Activated T-cell treated with anti-CD3 and anti-CD28 coated beads for 1 hour (primary cell): Measurements from ENCODE around the gene PRKCH.
"Not testable (repeated sequence)": the region's sequence is repeated elsewhere in the genome, so short reads cannot be mapped to it uniquely, and the experiment has no call there.

ENCODE experiments used
- DNase-seq: peaks from one replicate; pipeline ENCODE4 v3.0.0-alpha.2; 2020; ENCODE audit warnings: low read depth

The PRKCH gene

DNA sequence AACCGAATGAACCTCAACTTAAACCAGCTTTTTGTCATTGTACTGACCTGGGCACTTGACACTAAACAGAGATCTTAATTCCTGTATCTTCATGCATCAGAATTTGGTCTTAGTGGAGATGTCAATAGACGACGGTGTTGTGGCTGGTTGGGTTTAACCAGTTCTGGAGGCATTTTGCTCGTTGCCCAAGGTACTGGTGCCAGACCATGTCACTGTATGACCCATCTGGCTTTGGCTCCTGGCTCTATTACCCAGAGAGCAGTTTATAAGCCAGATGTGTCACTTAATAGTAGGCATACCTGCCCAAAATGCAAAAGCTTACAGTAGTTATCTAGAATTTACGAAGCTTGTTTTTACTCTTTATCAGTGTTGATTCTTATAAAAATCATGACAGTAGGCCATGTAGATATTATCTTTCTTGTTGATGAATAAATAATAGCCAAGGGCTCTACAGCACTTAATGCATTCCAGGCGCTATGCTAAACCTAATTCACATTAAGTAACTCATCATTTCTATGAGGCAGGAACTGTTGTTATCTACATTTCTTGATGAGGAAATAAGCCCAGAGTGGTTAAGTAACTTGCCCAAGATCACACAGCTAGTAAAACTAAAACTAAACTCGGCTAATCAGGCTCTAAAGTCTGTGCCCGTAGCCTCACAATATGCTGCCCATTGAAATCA, 194.2 kb downstream of the PRKCH start:
- DNase-seq = no peak

DNA sequence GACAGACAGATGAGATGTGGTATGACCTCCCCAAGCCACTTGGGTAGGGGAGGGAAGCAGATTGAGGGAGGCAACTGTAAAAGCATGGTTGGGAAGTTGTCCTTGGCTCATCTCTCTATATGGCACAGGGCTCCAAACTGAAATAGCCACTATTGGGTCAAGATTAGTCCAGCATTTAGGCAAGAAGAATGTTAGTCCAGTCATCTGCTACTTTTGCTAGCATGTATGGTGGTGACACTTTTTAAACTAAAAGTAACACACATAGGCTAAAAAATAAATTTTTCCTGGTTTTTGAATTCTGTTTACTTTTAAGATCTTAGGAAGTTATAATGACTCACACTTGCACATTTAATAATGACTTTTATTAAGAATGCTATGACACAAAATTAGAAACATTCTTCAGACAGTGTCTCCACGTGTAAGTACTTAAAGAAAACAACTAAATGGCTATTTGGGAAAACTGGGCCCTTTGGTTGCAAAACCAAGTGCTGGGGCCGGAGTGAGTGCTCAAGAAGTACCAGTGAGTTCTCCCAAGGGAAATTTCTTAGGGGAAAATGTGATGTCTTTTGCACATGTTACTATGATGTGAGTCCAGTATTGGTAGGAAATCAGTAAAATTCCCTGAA, 194.9 kb downstream of the PRKCH start:
- no peak for DNase-seq

DNA sequence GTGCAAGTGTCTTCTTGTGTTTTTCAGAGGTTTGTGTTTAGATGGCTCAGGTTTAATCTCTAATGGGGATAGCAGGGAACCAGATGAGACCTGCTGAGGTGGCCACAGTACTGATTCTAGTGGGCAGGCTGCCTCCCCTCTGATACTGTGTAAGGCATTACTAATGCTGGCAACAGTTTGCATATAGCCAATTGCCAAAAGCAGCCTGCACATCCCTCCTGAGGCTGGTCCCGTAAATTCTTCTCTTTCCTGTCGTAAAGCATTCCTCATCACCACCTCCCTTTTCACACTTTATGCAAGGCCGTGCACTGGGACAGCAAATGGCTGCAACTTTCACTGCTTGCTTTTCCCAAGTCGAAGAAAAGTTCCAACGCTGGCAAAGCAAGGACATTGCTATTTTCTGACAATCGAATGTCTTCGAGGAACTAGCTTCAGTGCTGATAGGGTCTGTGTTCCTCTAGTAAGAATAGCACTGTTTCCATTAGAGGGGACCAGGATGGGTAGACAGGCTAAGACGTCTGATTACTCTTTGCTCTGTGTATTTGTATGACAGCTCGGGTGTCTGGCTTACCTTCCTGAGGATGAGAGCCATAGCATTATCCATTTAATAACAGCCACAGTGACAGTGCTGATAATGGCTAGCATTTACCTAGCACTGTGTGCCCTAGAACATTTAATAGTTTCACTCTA, 195.7 kb downstream of the PRKCH start:
- DNase-seq = no peak

DNA sequence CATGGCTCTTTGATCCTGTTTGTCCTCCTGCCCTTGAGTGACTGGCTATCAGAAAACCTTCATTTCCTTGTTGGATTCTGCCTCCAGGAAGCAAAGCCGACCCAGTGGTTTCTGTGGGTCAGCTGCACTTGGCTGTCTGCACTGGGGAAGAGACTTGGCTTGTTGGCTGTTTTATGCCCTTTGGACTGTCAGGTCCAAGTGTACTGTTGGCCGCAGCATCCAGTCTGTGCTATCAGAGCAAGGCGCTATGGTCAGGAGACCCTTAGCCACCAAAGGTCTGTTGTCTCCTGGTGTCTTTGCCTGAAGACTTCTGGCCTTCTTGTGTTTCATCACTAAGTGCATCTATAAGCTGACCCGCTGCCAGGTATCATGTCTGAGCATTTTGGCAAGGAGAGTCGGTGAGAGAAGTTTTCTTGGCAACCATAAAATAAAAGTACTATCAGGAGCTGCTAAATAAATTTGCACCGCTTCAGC, 196.6 kb downstream of the PRKCH start:
- DNase-seq = no peak

DNA sequence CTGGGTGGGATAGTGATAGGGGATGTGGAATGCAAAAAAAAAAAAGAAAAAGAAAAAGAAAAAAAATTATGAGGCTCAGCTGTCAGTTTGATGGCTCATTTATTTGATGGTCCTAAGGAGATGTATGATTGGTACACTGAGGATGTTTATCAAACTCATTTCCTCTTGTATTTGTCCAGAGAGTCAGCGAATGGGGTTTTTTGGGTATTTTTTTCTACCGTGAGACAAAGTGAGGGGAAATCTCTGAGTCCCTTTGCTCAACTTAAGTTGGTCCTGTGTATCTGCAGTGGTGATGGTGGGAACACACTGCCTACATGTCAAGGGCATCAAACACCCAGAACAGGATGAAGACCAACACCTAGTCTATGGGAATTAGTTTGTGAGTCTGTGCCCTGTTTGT, 197.0 kb downstream of the PRKCH start:
- DNase-seq = no peak

DNA sequence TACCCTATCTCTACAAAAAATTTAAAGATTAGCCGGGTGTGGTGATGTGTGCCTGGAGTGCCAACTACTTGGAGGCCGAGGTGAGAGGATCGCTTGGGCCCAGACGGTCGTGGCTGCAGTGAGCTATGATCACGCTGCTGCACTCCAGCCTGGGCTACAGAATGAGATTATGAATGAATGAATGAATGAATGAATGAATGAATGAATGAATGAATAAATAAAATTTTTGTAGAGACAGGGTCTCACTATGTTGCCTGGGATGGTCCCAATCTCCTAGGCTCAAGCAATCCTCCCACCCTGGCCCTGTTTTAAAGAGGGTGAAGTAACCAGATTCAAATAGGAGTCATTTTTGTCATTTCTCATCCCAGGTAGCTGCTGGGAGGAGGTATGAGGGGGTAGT, 197.7 kb downstream of the PRKCH start:
- DNase-seq = no peak

DNA sequence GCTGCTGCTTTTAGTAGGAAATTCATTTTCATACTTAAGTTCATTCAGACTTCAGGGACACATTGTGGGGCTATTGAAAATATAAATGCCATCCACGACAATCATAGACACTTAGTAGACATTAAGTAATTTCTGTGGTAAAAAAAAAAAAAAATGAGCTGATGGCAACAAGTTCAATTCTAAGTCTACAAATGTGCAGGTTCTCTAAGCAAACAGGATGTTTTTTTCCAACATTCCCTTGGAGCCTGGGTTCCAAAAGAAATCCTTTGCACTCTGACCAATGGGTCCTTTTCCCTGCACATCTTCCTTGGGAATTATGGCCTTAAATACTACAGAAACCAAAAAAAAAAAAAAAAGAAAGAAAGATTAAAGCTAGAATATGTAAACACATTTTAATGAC, 198.4 kb downstream of the PRKCH start:
- DNase-seq = no peak

DNA sequence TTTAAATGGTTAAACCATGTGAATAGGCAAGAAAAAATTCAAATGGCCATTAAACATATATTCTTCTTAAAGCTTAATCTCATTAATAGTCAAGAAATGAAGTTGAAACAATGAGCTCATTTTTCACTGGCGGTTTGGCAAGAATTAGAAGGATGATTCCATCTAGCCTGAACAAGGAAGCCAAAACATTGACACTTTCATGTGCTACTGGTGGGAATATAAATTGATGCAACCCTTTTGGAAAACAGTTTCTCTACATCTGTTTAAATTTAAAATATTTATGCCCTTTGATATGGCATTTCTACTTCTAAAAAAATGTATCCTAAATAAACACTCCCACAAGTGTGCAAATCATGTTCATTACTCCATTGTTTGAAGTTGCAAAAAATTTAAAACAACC, 199.2 kb downstream of the PRKCH start:
- no peak for DNase-seq

DNA sequence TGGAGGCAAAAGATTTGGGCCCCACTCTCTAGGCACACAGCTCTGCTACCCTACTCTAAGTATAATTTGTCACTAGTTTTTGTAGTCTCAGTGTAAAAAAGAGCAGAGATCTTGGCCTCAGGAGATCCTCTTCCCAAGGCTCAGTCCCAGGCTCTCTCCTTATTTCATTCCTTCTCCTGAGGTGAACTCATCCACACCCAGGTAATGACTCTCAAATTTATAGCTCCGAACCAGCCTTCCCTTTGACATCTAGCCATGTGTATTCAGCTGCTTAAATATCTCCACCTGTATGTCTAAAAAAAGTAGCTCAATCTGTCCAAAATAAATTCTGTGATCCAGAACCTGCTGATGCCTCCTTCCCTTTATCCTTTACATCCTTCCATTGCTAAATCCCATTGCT, 200.4 kb downstream of the PRKCH start:
- DNase-seq = no peak

DNA sequence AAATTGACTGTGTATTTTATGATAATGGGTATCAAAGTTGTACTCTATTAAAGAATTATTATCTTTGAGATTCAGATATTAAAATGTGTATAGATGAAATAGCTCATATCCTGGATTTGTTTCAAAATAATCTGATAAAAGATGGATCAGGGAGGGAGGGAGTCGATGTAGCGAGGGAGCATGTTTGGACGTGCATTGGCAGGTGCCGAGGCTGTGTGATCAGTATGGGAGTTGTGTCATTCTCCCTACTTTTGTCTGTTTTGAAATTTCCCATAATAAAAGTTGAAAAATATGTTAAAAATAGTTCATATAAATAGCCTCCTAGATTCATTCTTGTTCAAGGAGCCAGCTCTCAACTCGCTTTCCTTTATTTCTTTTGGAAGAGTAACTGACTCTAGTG, 202.4 kb downstream of the PRKCH start:
- no peak for DNase-seq

DNA sequence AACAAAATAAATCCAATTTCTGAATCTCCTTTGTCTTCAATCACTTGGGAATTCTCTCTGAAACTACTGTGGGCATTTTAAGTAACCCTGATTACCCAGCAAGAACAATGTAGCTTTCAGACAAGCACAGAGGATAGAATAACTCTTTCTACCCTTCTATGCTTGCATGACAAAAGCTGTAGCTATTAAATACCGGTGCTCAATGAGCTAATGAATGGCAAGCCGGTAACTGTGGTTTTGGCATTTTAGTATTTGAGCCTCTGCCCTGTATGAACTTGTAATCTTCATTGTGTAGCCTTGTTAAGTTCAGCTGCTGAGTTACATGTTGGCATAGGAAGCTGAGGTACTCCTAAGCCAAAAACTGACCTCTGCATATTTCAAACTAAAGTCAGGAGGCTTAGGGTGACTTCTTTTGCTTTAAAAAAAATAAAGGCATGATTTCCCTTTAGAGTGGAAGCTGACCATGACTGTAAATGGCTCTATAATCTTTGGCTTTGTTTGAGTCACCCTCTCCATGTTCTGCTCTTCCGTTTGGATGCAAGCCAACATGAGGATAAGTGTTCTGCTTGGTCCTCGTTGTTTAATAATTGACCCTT, 202.9 kb downstream of the PRKCH start:
- no peak for DNase-seq

DNA sequence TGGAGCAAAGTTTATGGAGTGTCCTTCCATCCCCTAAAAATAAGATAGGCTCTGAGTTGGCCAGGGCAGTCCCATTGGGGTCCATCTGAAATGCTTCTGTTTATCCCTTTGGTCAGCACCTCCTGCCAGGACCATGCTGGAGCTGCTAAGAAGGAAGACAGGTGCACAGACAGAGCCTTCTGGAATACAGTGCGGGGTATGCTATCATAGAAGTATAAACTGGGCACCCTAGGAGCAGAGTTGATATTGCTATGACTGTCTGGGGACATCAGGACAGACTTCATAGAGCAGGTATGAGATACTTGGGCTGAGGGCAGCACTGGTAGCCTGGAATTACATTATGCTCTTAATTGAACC, 203.5 kb downstream of the PRKCH start:
- no peak for DNase-seq

DNA sequence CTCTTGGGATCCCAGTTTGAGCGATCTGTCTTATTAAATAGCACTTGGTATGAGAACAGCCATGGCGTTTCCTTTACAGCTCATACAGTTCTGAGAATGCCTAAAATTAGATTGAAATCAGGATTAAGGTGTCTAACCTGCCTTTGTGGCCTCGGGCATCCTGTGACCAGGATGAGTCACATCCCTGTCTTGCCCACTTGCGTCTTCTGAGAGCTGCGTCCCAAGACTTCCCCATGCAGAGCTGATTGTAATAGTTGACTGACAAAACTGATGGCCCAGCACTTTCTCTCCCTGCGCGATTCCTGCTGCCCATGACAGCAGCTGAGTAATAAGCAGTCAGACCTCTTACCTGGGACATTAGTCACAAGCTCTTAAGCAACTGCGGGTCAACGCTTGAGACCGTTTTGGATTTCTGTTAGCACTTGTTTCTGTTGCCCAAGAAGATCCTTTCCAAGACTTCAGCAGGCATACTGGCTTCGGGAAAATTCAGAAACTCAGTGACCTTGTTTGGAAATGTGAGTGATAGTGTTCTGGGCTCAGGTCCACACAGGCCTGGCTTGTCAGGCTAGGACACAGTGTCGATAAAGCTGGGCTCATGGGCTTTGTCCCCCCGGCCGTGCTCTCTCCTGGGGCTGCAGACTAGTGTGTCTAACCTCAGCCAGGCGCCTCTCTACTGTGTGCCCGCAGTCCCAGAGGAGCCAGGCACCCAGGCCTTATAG, 204.1 kb downstream of the PRKCH start:
- peak; percentile 25 for DNase-seq

DNA sequence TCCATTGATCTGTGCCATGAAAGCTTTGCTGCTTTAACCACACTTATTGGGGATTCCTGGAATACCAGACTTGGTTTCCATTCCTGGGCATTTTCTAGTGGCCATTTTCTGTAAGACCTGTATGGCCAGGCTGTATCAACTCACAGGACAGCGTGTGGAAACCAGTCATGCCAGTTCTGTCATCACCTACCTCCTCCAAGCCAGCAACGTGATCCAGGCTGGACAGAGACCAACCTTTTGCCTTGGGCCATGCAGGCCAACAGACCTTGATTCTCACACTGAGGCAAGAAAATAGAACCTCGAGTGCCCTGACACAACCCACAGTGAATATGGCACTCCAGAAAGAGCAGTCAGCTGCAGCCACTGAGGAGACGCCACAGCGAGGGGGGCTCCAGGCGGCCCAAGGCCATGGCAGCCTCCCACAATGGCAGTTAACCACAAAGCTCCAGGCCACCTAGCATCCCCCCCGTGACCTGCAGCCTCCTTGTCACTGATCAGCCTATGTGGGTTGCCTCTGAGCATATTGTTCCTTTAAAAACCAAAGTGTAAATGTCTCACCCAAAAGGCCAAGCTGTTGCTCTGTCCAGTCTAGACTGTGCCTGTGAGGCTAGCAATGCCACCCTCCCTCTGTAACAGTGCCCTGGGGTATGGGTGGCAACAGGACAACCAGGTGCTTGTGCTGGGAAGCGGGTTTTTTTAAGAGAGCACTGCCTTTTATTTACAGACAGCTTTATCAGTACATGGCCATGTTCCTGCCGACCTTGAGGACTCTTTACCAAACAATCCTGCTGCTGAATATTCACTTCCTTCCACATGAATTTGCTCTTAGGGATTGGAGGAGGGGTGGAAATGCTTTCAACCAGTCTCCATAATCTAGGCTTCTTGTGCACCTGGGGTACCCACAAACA, 205.3 kb downstream of the PRKCH start:
- DNase-seq = no peak

DNA sequence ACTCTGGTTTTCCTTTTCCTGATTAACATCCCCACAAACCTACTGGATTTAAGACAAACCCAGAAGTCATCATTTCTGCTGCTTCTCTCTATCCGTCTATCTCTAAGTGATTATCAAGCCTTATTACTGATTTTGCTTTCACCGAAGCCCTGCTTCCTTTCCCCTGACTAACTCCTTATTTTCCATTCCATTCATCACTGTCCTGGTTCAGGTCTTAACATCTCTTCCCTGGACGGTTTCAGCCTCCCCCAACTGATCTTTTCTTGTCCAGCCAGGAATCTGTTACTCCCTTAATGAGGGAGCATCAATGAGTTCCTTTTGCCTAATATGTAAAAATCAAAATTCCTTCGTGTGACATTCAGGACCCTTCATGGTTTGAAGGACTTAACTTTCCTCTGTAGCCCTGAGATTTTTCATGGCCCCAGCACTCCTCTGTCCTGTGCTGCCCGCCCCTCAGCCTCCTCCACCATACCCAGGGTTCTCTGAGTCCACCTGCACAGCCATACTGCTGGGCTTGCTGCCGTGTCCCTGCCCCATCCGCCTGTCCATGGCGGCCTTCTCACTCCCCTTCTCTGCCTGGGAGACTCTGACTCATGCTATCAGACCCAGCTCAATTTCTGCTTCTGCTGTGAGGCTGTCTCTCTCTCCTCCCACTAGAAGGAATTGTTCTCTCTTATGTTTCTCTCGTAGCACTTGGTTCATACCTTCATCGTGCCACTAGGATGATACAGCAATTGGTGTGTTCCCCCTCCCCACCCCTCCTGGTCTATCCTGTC, 206.1 kb downstream of the PRKCH start:
- no peak for DNase-seq

DNA sequence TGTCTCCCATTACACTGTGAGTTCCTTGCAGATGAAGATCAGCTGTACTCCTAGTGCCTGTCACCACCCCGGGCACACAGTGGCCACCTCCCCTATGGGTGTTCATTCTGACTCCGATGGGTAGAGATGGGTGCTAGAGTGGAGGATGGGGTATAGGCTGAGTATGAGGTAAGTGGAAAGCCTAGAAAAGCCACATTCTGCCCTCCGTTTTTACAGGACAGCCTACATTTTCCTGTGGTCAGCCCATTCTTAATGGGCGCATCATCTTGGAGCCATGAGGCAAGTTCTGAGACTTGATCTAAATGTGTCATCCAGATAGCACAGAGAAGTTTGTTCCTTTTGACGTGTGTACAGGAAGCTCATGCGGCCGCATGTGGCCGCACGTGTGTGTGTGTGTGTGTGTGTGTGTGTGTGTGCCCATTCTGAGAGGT, 207.2 kb downstream of the PRKCH start:
- no peak for DNase-seq

DNA sequence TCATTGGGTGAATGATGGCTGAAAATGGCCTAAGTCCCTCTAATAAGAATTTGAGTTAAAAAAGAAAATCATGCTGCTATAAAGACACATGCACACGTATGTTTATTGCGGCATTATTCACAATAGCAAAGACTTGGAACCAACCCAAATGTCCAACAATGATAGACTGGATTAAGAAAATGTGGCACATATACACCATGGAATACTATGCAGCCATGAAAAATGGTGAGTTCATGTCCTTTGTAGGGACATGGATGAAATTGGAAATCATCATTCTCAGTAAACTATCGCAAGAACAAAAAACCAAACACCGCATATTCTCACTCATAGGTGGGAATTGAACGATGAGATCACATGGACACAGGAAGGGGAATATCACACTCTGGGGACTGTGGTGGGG, 208.0 kb downstream of the PRKCH start:
- not testable (repeated sequence) for DNase-seq

DNA sequence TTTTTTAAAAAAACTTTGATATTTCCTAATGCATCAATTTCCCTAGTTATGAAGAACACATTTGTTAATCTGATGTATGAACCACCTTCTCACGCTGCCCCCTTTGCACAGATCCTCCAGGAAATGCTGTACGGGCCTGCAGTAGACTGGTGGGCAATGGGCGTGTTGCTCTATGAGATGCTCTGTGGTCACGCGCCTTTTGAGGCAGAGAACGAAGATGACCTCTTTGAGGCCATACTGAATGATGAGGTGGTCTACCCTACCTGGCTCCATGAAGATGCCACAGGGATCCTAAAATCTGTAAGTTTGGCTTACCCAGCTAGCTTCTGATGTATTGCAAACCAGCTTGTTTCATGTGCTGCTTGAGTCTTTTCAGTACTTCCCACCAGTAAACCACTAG, 208.9 kb downstream of the PRKCH start:
- DNase-seq = no peak

DNA sequence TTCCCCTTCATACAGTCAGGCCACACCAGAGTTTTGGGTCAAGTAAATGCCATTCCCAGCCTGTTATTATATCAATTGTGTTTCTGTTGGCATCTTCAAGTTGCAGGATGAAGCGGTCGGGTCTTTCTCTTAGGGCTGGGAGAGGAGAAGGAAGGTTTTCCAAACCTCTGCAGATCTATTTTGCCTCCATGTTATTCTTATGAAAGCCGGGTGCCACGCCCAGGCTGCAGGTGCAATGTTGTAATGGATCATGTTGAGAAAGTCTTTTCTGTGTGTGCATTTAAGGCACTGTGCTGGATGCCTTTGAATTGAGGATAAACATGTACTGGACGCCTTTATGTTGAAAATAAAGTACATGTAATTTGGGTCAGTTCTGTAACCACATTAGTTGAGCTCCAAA, 209.5 kb downstream of the PRKCH start:
- DNase-seq = no peak

DNA sequence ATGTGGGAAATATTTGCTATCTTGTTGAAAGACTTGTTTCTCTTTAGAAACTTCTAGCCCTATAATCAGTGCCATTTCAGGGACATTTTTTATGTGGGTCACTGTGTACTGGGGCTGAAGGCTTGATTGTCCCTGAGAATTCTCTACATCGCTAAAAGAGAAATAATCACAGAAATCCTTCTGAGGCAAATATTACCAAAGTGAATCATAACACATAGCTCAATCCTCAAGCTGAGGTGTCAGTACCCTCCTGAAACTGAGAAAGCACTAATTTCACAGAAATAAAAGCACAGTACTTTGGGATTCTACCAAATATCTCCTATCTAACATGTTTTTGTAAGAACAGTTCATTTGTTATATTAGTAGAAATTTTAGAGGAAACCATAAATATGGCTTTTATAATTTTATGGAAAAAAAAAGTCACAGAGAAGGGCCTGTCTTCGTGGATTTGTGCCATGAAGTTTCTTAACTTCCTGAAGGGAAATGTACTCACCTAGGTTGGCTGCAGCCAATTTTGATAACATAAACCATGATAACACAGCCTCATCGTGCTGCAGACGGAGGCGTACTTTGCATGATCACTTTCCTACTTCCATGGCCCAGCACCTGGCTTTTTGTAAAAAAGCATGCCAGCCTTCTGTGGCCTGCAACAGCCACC, 210.2 kb downstream of the PRKCH start:
- no peak for DNase-seq
